ENCODE measurements around the gene KAT2B.

DNA sequence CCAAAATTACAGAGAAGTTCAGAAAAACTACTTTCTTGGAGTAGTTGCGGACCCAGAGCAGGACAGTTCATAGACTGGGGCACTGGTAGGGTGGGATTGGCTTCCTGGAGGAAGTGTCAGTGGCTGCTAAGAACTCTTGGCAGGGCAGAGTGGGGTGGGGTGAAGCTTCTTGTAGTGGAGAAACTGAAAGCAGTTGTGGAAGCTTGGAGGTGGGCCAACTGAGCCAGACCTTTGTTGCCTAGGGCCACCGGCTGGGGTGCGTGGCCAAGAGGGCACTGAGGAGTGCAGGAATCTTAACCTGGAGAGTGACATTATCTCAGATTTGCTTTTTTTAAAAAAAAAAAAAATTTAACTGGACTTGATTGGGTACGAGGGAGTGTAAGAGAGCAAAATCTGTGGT is 3.1 kb downstream of the KAT2B start:
- no peak for TF ChIP-seq EZH2 (IDR thresholded peaks at IDR 0.05; ENCODE audit: borderline replicate concordance, low read depth, low read length, poor library complexity, severe bottlenecking)
- TF ChIP-seq, protein P1, sequence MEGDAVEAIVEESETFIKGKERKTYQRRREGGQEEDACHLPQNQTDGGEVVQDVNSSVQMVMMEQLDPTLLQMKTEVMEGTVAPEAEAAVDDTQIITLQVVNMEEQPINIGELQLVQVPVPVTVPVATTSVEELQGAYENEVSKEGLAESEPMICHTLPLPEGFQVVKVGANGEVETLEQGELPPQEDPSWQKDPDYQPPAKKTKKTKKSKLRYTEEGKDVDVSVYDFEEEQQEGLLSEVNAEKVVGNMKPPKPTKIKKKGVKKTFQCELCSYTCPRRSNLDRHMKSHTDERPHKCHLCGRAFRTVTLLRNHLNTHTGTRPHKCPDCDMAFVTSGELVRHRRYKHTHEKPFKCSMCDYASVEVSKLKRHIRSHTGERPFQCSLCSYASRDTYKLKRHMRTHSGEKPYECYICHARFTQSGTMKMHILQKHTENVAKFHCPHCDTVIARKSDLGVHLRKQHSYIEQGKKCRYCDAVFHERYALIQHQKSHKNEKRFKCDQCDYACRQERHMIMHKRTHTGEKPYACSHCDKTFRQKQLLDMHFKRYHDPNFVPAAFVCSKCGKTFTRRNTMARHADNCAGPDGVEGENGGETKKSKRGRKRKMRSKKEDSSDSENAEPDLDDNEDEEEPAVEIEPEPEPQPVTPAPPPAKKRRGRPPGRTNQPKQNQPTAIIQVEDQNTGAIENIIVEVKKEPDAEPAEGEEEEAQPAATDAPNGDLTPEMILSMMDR (conservative IDR thresholded peaks at IDR 0.05; ENCODE audit: low read depth, low read length): no peak
